Suprapubic skin (tissue), 3 donors: Measurements from ENCODE around the gene WDR1.

Experiments
- CTCF ChIP-seq, 2 donors: fragments of 200-600 bp in 1 of 2; fragments of 450-650 bp in 1 of 2; sonication (generic) in 1 of 2; IDR thresholded peaks; one replicate each; pipeline ENCODE4 v1.5.1; 2016 to 2019; ENCODE audit warnings: antibody characterized with exemption in 2 of 2, mild to moderate bottlenecking in 1 of 2, moderate library complexity in 1 of 2
- POLR2AphosphoS5 ChIP-seq, 3 donors: sonication (generic); formaldehyde crosslinking; IDR thresholded peaks; one replicate each; pipeline ENCODE4 v1.6.1; 2017; ENCODE audit warnings: antibody characterized with exemption in 3 of 3

GRCh38 chr4:10066206-10066605 is 50.4 kb downstream of the WDR1 start:
- TF ChIP-seq CTCF (IDR thresholded peaks at IDR 0.05) (no peak), POLR2AphosphoS5 (IDR thresholded peaks at IDR 0.05) (no peak)
